Esophagus muscularis mucosa (tissue), 3 donors: ENCODE data around the gene RPS6KA2.

Experiments
- CTCF ChIP-seq, 3 experiments: fragments of 200-600 bp in 2 of 3; fragments of 450-650 bp in 1 of 3; sonication (generic) in 2 of 3; IDR thresholded peaks; one replicate each; pipeline ENCODE4 v1.5.1; 2017 to 2019; ENCODE audit warnings: antibody characterized with exemption in 3 of 3, mild to moderate bottlenecking in 2 of 3, moderate library complexity in 1 of 3
- POLR2AphosphoS5 ChIP-seq, 2 donors: sonication (generic); formaldehyde crosslinking; IDR thresholded peaks; one replicate each; pipeline ENCODE4 v1.6.1; 2017; ENCODE audit warnings: antibody characterized with exemption in 2 of 2

GRCh38 chr6:166667796-166668610, 41.0 kb upstream of the RPS6KA2 start:
- TF ChIP-seq CTCF (IDR thresholded peaks at IDR 0.05): no peak
- no peak for TF ChIP-seq POLR2AphosphoS5 (IDR thresholded peaks at IDR 0.05)
